ENCODE data around the gene MLH3. TPM values are rescaled to one million over a fixed set of nuclear protein-coding genes. Genes with fewer than 3 reads are reported as not detected.
"Not testable (repeated sequence)": the region's sequence is repeated elsewhere in the genome, so short reads cannot be mapped to it uniquely, and the experiment has no call there.

MLH3 gene
- total RNA-seq, 2 donors from 2014 or later = 31.4 to 46.7 TPM

- Mint-ChIP-seq H3K27ac (peak within 1 kb of the TSS; percentile 99), H3K4me1 (peaks cover 20% of the 10 kb centered on the region), H3K9me3 (no peaks in the 10 kb centered on the region), H3K36me3 (ENCODE audit: low read depth) (peaks cover 51% of the 10 kb centered on the region), H3K4me3 (peak within 1 kb of the TSS; percentile 96), H3K27me3 (no peaks in the 10 kb centered on the region)
- peak; percentile 98 for ATAC-seq (replicated peaks)
Measured at GRCh38 chr14:75002392-75003249, 48.6 kb downstream of the MLH3 start, which contains the start of gene EIF2B2. Gene EIF2B2, plus strand, starts transcription at chr14:75002921. Its CDS starts 70 bp downstream, at chr14:75002991.

- peak overlapping the region; percentile 99 for H3K27ac Mint-ChIP-seq
- H3K4me3 Mint-ChIP-seq = peak overlapping the region; percentile 96
- ATAC-seq (replicated peaks) = no peak
- H3K36me3 Mint-ChIP-seq (ENCODE audit: low read depth) = peaks cover 43% of the 10 kb centered on the region
- H3K27me3 Mint-ChIP-seq = no peaks in the 10 kb centered on the region
- H3K9me3 Mint-ChIP-seq = no peaks in the 10 kb centered on the region
- H3K4me1 Mint-ChIP-seq = peaks cover 20% of the 10 kb centered on the region
Measured at GRCh38 chr14:75001899-75002298, 49.4 kb downstream of the MLH3 start.

- Mint-ChIP-seq H3K27ac (peak overlapping the region; percentile 99), H3K27me3 (no peaks in the 10 kb centered on the region), H3K4me3 (peak overlapping the region; percentile 13), H3K4me1 (peaks cover 20% of the 10 kb centered on the region), H3K36me3 (ENCODE audit: low read depth) (peaks cover 37% of the 10 kb centered on the region), H3K9me3 (no peaks in the 10 kb centered on the region)
- no peak for ATAC-seq (replicated peaks)
Measured at GRCh38 chr14:75001261-75001660, 50.0 kb downstream of the MLH3 start.

GRCh38 chr14:74995781-74996180 lies 55.5 kb downstream of the MLH3 start:
- H3K27me3 Mint-ChIP-seq; H3K27ac Mint-ChIP-seq; ATAC-seq (replicated peaks); H3K4me3 Mint-ChIP-seq; H3K9me3 Mint-ChIP-seq; H3K4me1 Mint-ChIP-seq; H3K36me3 Mint-ChIP-seq (ENCODE audit: low read depth): not testable (repeated sequence)

GRCh38 chr14:74994182-74994581 lies 57.1 kb downstream of the MLH3 start:
- not testable (repeated sequence) for H3K27ac Mint-ChIP-seq; H3K27me3 Mint-ChIP-seq; H3K4me3 Mint-ChIP-seq; H3K4me1 Mint-ChIP-seq; ATAC-seq (replicated peaks); H3K36me3 Mint-ChIP-seq (ENCODE audit: low read depth); H3K9me3 Mint-ChIP-seq

- H3K4me3 Mint-ChIP-seq = no peak overlapping the region
- H3K27ac Mint-ChIP-seq = no peak overlapping the region
- no peaks in the 10 kb centered on the region for H3K9me3 Mint-ChIP-seq
- no peaks in the 10 kb centered on the region for H3K27me3 Mint-ChIP-seq
- no peak for ATAC-seq (replicated peaks)
- H3K36me3 Mint-ChIP-seq (ENCODE audit: low read depth) = no peaks in the 10 kb centered on the region
- H3K4me1 Mint-ChIP-seq = no peaks in the 10 kb centered on the region
Measured at GRCh38 chr14:74988993-74989392, 62.3 kb downstream of the MLH3 start.

GRCh38 chr14:74988131-74988530 lies 63.1 kb downstream of the MLH3 start:
- H3K4me3 Mint-ChIP-seq = no peak overlapping the region
- H3K9me3 Mint-ChIP-seq = no peaks in the 10 kb centered on the region
- H3K27ac Mint-ChIP-seq = no peak overlapping the region
- H3K4me1 Mint-ChIP-seq = no peaks in the 10 kb centered on the region
- no peaks in the 10 kb centered on the region for H3K36me3 Mint-ChIP-seq (ENCODE audit: low read depth)
- no peak for ATAC-seq (replicated peaks)
- no peaks in the 10 kb centered on the region for H3K27me3 Mint-ChIP-seq

- Mint-ChIP-seq H3K4me3 (no peak overlapping the region), H3K27me3 (no peaks in the 10 kb centered on the region), H3K9me3 (no peaks in the 10 kb centered on the region), H3K27ac (no peak overlapping the region), H3K4me1 (no peaks in the 10 kb centered on the region), H3K36me3 (ENCODE audit: low read depth) (no peaks in the 10 kb centered on the region)
- no peak for ATAC-seq (replicated peaks)
Measured at GRCh38 chr14:74985806-74986205, 65.5 kb downstream of the MLH3 start.

GRCh38 chr14:74985028-74985310 lies 66.3 kb downstream of the MLH3 start:
- Mint-ChIP-seq H3K4me1 (no peaks in the 10 kb centered on the region), H3K27ac (no peak overlapping the region), H3K36me3 (ENCODE audit: low read depth) (no peaks in the 10 kb centered on the region), H3K4me3 (no peak overlapping the region), H3K9me3 (no peaks in the 10 kb centered on the region), H3K27me3 (no peaks in the 10 kb centered on the region)
- ATAC-seq (replicated peaks) = no peak

GRCh38 chr14:74984236-74985027 lies 66.8 kb downstream of the MLH3 start:
- H3K36me3 Mint-ChIP-seq (ENCODE audit: low read depth) = no peaks in the 10 kb centered on the region
- ATAC-seq (replicated peaks) = no peak
- no peaks in the 10 kb centered on the region for H3K4me1 Mint-ChIP-seq
- no peak overlapping the region for H3K4me3 Mint-ChIP-seq
- no peaks in the 10 kb centered on the region for H3K27me3 Mint-ChIP-seq
- H3K9me3 Mint-ChIP-seq = no peaks in the 10 kb centered on the region
- H3K27ac Mint-ChIP-seq = no peak overlapping the region

- no peak for ATAC-seq (replicated peaks)
- Mint-ChIP-seq H3K9me3 (no peaks in the 10 kb centered on the region), H3K36me3 (ENCODE audit: low read depth) (no peaks in the 10 kb centered on the region), H3K4me1 (no peaks in the 10 kb centered on the region), H3K4me3 (no peak overlapping the region), H3K27ac (peak overlapping the region; percentile 5), H3K27me3 (no peaks in the 10 kb centered on the region)
Measured at GRCh38 chr14:74983343-74983742, 67.9 kb downstream of the MLH3 start.

GRCh38 chr14:74982661-74983060 lies 68.6 kb downstream of the MLH3 start:
- H3K4me3 Mint-ChIP-seq = no peak overlapping the region
- no peaks in the 10 kb centered on the region for H3K36me3 Mint-ChIP-seq (ENCODE audit: low read depth)
- no peak for ATAC-seq (replicated peaks)
- no peaks in the 10 kb centered on the region for H3K4me1 Mint-ChIP-seq
- no peaks in the 10 kb centered on the region for H3K9me3 Mint-ChIP-seq
- peak overlapping the region; percentile 78 for H3K27ac Mint-ChIP-seq
- no peaks in the 10 kb centered on the region for H3K27me3 Mint-ChIP-seq

GRCh38 chr14:74981833-74982232 lies 69.4 kb downstream of the MLH3 start:
- Mint-ChIP-seq H3K4me3 (no peak overlapping the region), H3K9me3 (no peaks in the 10 kb centered on the region), H3K27ac (no peak overlapping the region), H3K36me3 (ENCODE audit: low read depth) (no peaks in the 10 kb centered on the region), H3K27me3 (no peaks in the 10 kb centered on the region), H3K4me1 (no peaks in the 10 kb centered on the region)
- ATAC-seq (replicated peaks) = no peak

- no peak for ATAC-seq (replicated peaks)
- H3K4me1 Mint-ChIP-seq = no peaks in the 10 kb centered on the region
- no peak overlapping the region for H3K4me3 Mint-ChIP-seq
- H3K27me3 Mint-ChIP-seq = no peaks in the 10 kb centered on the region
- H3K27ac Mint-ChIP-seq = no peak overlapping the region
- H3K36me3 Mint-ChIP-seq (ENCODE audit: low read depth) = no peaks in the 10 kb centered on the region
- H3K9me3 Mint-ChIP-seq = no peaks in the 10 kb centered on the region
Measured at GRCh38 chr14:74981462-74981782, 69.8 kb downstream of the MLH3 start.

GRCh38 chr14:74980731-74981461 lies 70.4 kb downstream of the MLH3 start:
- no peaks in the 10 kb centered on the region for H3K27me3 Mint-ChIP-seq
- H3K36me3 Mint-ChIP-seq (ENCODE audit: low read depth) = no peaks in the 10 kb centered on the region
- H3K4me1 Mint-ChIP-seq = no peaks in the 10 kb centered on the region
- no peaks in the 10 kb centered on the region for H3K9me3 Mint-ChIP-seq
- no peak for ATAC-seq (replicated peaks)
- H3K27ac Mint-ChIP-seq = no peak overlapping the region
- no peak overlapping the region for H3K4me3 Mint-ChIP-seq
